Fibroblast of mammary gland (primary cell): ENCODE data around the gene PRM1.

Experiments used
- DNase-seq: peaks from one replicate; pipeline ENCODE4 v3.0.0-alpha.2; 2010; ENCODE audit warnings: low read depth
- H3K4me3 ChIP-seq: 2 replicates; pipeline ENCODE4 v1.5.1; 2011; ENCODE audit warnings: low read depth, mild to moderate bottlenecking, low read length, moderate library complexity; ENCODE audit not compliant: control insufficient read depth
- CTCF ChIP-seq: conservative IDR thresholded peaks from 2 replicates; pipeline ENCODE4 v1.5.1; 2011; ENCODE audit warnings: low read depth, low read length, inconsistent platforms; ENCODE audit not compliant: control insufficient read depth, insufficient read depth

Gene PRM1

GRCh38 chr16:11314309-11314894 lies 33.3 kb upstream of the PRM1 start:
- no peak for DNase-seq
- no peak overlapping the region for H3K4me3 ChIP-seq
- no peak for TF ChIP-seq CTCF

DNA sequence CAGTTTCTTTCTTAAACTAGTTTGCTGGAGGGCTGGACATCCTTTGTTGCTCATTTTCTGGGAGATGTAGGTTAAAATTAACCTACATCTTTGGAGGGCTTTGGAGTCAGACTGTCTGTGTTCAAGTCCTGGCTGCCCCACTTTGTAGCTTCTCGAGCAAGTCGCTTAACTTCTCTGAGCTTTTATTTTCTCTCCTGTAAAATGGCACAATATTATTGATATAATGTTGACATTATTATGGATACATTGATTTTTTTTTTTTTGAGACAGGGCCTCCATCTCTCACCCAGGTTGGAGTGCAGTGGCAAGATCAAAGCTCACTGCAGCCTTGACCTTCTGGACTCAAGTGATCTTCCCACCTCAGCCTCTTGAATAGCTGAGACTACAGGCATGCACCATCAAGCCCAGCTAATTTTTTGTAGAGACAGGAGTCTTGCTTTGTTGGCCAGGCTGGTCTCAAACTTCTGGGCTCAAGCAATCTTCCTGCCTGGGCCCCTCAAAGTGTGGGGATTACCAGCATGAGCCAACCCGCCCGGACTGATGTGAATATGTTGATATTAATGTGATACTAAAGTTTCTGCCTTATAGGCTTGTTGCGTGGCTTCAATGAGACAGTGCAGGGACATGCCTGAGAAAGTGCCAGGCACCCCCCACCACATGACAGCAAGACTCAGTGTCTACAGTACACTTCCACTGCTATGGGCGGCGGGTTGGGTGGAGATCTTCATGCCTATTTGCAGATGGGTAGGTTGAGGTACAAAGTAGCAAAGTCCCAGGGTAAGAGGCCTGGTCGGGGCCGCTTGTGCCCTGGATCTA lies 32.6 kb upstream of the PRM1 start:
- DNase-seq, result no peak
- TF ChIP-seq CTCF, result no peak
- no peak overlapping the region for H3K4me3 ChIP-seq

DNA sequence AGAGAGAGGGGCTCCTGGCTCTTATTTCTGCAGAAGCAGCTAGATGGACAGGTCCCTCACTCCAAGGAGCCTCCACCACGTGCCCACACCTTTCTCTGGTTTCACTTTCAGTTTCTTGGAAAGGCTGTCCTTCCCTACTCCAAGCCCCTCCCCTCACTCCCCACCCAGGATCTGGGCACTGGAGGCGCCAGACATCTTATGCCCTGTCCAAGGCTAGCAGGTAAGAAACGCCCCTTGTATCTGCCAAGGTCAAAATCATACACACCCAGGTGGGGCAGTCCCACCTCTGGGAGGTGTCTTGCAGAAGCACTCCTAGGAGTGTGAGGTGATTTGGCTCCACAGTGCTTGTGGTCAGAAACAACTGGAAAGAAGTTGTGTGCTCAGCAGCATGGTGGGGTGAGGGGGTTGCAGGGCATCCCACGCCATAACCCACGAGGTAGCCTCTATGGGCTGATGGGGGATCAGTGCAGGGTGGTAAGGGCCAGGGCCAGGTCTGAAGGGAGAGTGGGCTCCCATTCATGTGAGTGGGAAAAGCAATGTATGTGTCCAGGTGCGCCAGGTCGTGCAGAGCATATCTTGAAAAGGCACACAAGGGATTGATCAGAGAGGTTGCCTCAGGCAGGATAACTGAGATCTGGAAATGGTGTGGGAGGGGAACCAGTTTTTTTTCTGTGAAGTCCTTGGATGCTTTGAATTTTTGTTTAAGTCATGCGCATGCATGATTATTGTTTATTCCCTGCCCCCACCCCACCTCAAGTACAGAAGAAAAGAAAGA lies 31.8 kb upstream of the PRM1 start:
- TF ChIP-seq CTCF, result no peak
- H3K4me3 ChIP-seq, result no peak overlapping the region
- peak; percentile 17 for DNase-seq

- no peak overlapping the region for H3K4me3 ChIP-seq
Measured at GRCh38 chr16:11310997-11311561, 29.9 kb upstream of the PRM1 start.

GRCh38 chr16:11310634-11310977 lies 29.5 kb upstream of the PRM1 start:
- no peak for DNase-seq
- no peak for TF ChIP-seq CTCF
- no peak overlapping the region for H3K4me3 ChIP-seq

More at GRCh38 chr16:11310997-11311561, 29.9 kb upstream of the PRM1 start:
- no peak for TF ChIP-seq CTCF
- no peak for DNase-seq

DNA sequence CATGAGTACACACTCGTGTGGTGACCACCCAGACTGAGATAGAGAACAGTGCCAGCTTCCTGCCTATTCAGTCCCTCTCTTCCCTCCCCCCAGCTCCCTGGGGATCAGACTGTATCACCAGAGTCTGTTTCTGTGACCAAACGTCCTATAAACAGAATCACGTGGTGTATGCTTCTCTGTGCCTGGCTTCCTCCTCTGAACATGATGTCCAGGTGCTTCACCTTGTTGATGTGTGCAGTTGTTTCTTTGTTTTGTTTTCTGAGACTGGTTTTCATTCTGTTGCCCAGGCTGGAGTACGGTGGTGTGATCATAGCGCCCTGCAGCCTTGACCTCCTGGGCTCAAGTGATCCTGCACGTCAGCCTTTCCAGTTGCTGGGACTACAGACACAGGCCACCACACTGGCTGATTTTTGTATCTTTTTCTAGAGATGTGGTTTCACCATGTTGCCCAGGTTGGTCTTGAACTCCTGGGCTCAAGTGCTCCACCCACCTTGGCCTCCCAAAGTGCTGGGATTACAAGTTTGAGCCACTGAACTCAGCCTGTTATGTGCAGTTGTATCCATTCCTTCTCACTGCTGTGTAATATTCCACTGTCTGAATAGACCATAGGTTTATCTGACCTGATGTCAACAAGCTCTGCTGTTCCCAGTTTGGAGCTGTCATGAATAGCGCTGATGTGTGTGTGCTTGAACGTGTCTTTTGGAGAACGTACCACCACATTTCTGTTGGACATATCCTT lies 28.9 kb upstream of the PRM1 start:
- no peak for DNase-seq
- H3K4me3 ChIP-seq, result no peak overlapping the region
- no peak for TF ChIP-seq CTCF
